ENCODE results near the gene ECHDC3.

GRCh38 chr10:11758527-11759236 is 16.5 kb downstream of the ECHDC3 start:
- no peak for TF ChIP-seq POLR2A (IDR thresholded peaks at IDR 0.05; ENCODE audit: low read length)
- TF ChIP-seq GATA1 (IDR thresholded peaks at IDR 0.05; ENCODE audit: low read depth, low read length), result no peak

Measured in erythroblast (primary cell).